ENCODE results near the gene STOM.

STOM gene

GRCh38 chr9:121368745-121369144 lies 1.3 kb downstream of the STOM start:
- no peak for DNase-seq

GRCh38 chr9:121368138-121368522 lies 1.9 kb downstream of the STOM start:
- DNase-seq, result no peak

- no peak for DNase-seq
Observed at GRCh38 chr9:121367306-121368137, 2.5 kb downstream of the STOM start.

- DNase-seq, result no peak
Observed at GRCh38 chr9:121366611-121367192, 3.3 kb downstream of the STOM start.

- no peak for DNase-seq
Observed at GRCh38 chr9:121365564-121365963, 4.5 kb downstream of the STOM start.

- DNase-seq, result no peak
Observed at GRCh38 chr9:121364886-121365285, 5.2 kb downstream of the STOM start.

- DNase-seq, result no peak
Observed at GRCh38 chr9:121364077-121364476, 6.0 kb downstream of the STOM start.

- DNase-seq, result no peak
Observed at GRCh38 chr9:121363622-121363961, 6.5 kb downstream of the STOM start.

- no peak for DNase-seq
Observed at GRCh38 chr9:121362813-121363621, 7.0 kb downstream of the STOM start.

- DNase-seq, result no peak
Observed at GRCh38 chr9:121360601-121361374, 9.3 kb downstream of the STOM start.

- no peak for DNase-seq
Observed at GRCh38 chr9:121359351-121360294, 10.4 kb downstream of the STOM start.

- no peak for DNase-seq
Observed at GRCh38 chr9:121358751-121359150, 11.3 kb downstream of the STOM start.

GRCh38 chr9:121357011-121357410 lies 13.0 kb downstream of the STOM start:
- no peak for DNase-seq

GRCh38 chr9:121354762-121355161 lies 15.3 kb downstream of the STOM start:
- DNase-seq, result no peak

- DNase-seq, result no peak
Observed at GRCh38 chr9:121354141-121354540, 15.9 kb downstream of the STOM start.

GRCh38 chr9:121353241-121354061 lies 16.6 kb downstream of the STOM start:
- no peak for DNase-seq

GRCh38 chr9:121350993-121351561 lies 19.0 kb downstream of the STOM start:
- peak; percentile 6 for DNase-seq

- no peak for DNase-seq
Observed at GRCh38 chr9:121350036-121350435, 20.0 kb downstream of the STOM start.

- DNase-seq, result no peak
Observed at GRCh38 chr9:121349009-121349408, 21.0 kb downstream of the STOM start.

GRCh38 chr9:121348221-121348620 lies 21.8 kb downstream of the STOM start:
- DNase-seq, result no peak

- DNase-seq, result no peak
Observed at GRCh38 chr9:121345070-121345469, 25.0 kb downstream of the STOM start.
